ENCODE measurements around the gene INSL6.
A peak's percentile ranks its signal among the peaks of the same experiment; 100 is the strongest.

INSL6 gene

GRCh38 chr9:5195463-5195862 lies 10.0 kb upstream of the INSL6 start (continued):
- TF ChIP-seq ZNF518A (tag by site-specific recombination; conservative IDR thresholded peaks at IDR 0.05; ENCODE audit: low read depth): no peak
- TF ChIP-seq ZNF585B (tag by site-specific recombination; IDR thresholded peaks at IDR 0.05): no peak
- no peak for TF ChIP-seq MYNN (tag by site-specific recombination; IDR thresholded peaks at IDR 0.05; ENCODE audit: borderline replicate concordance)
- TF ChIP-seq ZNF280D (tag by site-specific recombination; IDR thresholded peaks at IDR 0.05): no peak
- no peak for TF ChIP-seq ZFHX2 (tag by site-specific recombination; conservative IDR thresholded peaks at IDR 0.05)
- TF ChIP-seq ZNF843 (tag by site-specific recombination; IDR thresholded peaks at IDR 0.05): no peak
- no peak for TF ChIP-seq ZNF112 (tag by site-specific recombination; IDR thresholded peaks at IDR 0.05)
- no peak for TF ChIP-seq ZBTB48 (tag by site-specific recombination; IDR thresholded peaks at IDR 0.05)

- Histone ChIP-seq H3K27ac (ENCODE audit: extremely low read depth, low read depth, low read length) (no peak overlapping the region), H3K9me3 (ENCODE audit: control insufficient read depth, insufficient read depth, low read depth, low read length) (no peaks in the 10 kb centered on the region), H3K4me1 (ENCODE audit: control insufficient read depth, insufficient read depth, low read length) (no peaks in the 10 kb centered on the region), H3K36me3 (ENCODE audit: control insufficient read depth in 2 of 2, insufficient read depth in 1 of 2, low read length in 2 of 2) (no peaks in the 10 kb centered on the region), H3K4me3 (ENCODE audit: low read depth, low read length) (no peak overlapping the region)
- CTCF ChIA-PET: interaction anchor here (0.5 to 0.9 kb wide), 4 partner anchors 128 to 539 kb away, joined by 3 to 4 read pairs (median 3); no protein-coding TSS in a partner anchor
- POLR2A ChIA-PET: no interaction called here
- TF ChIP-seq ZNF416 (tag by site-specific recombination; IDR thresholded peaks at IDR 0.05) (no peak), ATF2 (tag by site-specific recombination; IDR thresholded peaks at IDR 0.05; ENCODE audit: low read depth) (peak; percentile 72), ZBTB26 (tag by site-specific recombination; optimal IDR thresholded peaks at IDR 0.05) (no peak), ZNF670 (tag by site-specific recombination; IDR thresholded peaks at IDR 0.05; ENCODE audit: low read depth) (no peak), ZBTB21 (tag by site-specific recombination; IDR thresholded peaks at IDR 0.05) (peak; percentile 65; the same call in 1 of the 2 replicates), ZNF837 (tag by site-specific recombination; IDR thresholded peaks at IDR 0.05) (no peak), ZNF501 (tag by site-specific recombination; IDR thresholded peaks at IDR 0.05) (no peak), ZNF211 (tag by site-specific recombination; IDR thresholded peaks at IDR 0.05; ENCODE audit: low read depth) (no peak), KLF16 (tag by site-specific recombination; IDR thresholded peaks at IDR 0.05) (no peak), ZNF843 (tag by site-specific recombination; IDR thresholded peaks at IDR 0.05) (no peak), ZNF629 (tag by site-specific recombination; IDR thresholded peaks at IDR 0.05) (peak; percentile 60), ZNF664 (tag by site-specific recombination; IDR thresholded peaks at IDR 0.05) (no peak), BCL11A (tag by site-specific recombination; IDR thresholded peaks at IDR 0.05; ENCODE audit: low read depth) (no peak), ZBTB49 (tag by site-specific recombination; IDR thresholded peaks at IDR 0.05; ENCODE audit: low read depth) (no peak)
Observed at GRCh38 chr9:5193345-5193744, 7.9 kb upstream of the INSL6 start.
